ENCODE data around the gene MDM4.

Gene MDM4

DNA sequence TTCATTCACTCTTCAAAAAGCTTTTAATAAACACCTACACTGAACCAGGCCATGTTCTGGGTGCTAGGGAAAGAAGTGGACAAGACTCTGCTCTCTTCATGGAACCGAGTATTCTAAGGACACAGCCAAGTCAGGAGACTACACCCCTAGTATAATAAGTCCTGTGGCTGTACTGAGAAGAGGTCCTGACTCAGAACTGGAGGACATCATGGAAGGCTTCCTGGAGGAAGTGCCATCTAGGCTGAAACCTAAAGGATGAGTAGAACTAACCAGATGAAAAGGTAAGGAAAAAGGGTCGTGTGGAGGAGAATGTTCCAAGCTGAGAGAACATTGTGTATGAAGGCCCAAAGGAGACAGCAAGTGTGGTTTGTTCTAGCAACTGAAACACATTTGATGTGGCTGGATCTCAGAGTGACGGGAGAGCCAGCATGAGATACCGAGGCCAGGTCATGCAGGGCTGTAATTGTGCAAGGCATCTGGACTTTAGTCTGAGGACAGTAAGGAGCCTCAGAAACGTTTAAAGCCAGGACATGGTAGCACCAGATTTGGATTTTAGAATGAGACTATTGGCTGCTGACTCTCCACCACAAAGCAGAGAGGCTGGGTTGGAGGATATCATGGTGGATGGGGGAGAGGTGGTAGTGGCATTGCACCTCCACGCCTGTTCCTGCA, 86.8 kb downstream of the MDM4 start:
- DNase-seq (ENCODE audit: low read depth in 2 of 3, low spot score in 2 of 3): no peak

DNA sequence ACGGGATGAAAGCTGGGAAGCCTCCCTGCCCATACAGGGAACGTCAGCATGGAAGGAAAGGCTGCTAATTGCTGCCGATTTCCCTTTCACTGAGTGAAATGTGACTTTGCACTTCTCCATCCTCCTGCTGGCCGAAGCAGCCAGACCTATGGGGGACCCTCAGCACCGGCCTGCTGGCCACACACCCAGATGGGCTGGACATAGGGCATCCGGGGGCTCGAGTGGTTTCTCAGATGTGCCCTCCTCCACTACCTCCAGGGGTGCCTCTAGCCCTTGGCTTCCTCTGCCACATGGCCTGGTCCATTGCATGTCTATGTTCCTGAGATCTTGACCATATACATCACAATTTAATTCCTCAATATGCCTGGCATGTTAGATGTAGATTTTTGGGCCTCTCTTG, 89.6 kb downstream of the MDM4 start:
- DNase-seq (ENCODE audit: low read depth in 2 of 3, low spot score in 2 of 3): no peak
